Stimulated activated CD4-positive, alpha-beta T cell treated with anti-CD3 and anti-CD28 coated beads, Interleukin-4, amount 100 ng/mL, for 24 hours (primary cell): ENCODE results near the gene ZNF292.
"Not testable (repeated sequence)": the region's sequence is repeated elsewhere in the genome, so short reads cannot be mapped to it uniquely, and the experiment has no call there.

Experiments used
- DNase-seq: peaks from one replicate; pipeline ENCODE4 v3.0.0-alpha.2; 2020

The ZNF292 gene

DNA sequence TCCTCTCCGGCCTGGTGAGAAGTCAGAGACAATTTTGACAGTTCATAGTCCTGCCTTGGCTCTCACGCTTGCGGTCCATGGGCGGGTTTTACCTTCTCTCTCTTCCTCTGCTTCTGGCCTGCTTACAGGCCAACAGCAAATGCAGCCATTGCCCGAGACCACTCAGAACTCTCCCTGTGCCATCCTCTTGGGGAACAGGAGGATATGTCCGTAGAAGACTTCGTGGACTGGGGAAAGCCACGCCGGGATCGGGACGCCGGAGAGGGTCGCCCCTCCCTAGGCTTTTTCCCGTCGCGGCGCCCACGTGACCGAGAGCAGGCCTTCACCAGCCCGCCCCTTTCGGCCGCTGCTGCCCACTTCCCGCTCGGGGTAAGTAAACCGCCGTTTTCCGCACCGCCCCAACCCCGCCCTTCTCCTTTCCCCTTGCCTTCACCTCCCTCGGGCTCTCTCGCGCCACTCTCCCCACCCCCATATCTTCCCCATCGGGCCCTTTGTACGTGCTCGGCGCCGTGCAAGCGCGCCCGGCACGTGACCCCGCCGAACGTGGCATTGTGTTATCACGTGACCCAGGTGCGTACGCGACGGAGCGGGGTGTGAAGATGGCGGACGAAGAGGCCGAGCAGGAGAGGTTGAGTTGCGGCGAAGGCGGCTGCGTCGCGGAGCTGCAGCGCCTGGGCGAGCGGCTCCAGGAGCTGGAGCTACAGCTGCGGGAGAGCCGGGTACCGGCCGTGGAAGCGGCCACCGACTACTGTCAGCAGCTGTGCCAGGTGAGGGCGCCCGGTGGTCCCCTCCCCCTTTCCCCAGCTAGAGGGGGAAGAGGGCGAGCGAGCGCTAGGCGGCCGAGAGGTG, at the start of gene ZNF292:
Gene ZNF292 (plus strand): TSS at position 573 of the 849 bp plus-strand sequence. CDS start 27 bp downstream, at position 600.
- peak; percentile 98 for DNase-seq

DNA sequence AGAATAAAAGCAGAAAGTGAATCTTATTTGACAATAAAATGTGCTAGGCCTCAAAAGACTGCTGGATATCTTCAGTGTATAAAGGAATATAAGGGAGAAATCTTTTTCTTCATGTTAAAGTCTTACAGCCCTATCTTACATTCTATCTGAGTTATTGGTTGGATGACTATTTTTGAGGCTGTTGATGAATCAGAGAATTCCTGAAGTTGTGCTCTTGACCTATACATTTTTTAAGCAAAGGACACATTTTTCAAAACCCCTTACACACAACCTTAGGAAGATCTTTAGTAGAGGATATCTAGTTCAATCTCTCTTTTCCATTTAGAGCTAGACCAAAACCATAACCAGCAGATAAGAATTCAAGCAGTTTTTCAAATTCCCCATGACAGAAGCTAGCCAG, 49.5 kb upstream of the ZNF292 start:
- DNase-seq, result no peak

- no peak for DNase-seq
These were observed 44.7 kb upstream of the ZNF292 start for GRCh38 chr6:87110636-87111035.

DNA sequence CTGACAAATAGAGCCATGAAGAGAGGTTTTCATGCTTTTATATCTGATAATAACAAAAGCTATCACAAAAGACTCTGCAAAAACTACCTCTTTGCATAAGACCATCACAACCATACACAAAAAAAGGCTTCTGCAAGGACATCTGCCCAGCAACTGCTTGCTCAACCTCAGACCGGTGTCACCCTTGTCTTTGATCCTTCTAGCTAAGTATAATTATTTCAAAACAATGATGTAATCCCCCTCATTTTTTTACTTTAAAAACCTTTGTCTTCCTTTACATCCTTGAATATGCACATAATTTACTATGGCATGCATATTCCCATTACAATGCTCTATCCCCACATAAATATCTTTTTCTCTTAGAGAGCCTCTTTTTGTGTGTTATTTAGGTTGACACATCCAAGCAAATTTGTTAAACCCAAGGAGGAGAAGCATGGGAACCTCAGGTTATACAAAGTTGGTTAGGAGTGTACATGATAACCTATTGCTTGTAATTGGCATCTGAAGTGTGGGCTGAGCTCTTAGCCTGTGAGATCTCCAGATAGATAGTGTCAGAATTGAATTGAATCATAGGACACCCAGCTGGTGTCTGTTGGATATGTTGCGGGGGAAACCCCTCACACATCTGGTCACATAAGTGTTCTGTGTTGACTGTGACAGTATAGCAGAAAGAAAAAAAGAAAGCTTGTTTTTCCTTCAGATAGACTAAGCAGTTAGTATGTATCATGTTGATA, 39.8 kb upstream of the ZNF292 start:
- DNase-seq, result peak; percentile 14

- no peak for DNase-seq
These were observed 38.4 kb upstream of the ZNF292 start for GRCh38 chr6:87116922-87117321.

GRCh38 chr6:87118054-87118453, 37.3 kb upstream of the ZNF292 start:
- no peak for DNase-seq

DNA sequence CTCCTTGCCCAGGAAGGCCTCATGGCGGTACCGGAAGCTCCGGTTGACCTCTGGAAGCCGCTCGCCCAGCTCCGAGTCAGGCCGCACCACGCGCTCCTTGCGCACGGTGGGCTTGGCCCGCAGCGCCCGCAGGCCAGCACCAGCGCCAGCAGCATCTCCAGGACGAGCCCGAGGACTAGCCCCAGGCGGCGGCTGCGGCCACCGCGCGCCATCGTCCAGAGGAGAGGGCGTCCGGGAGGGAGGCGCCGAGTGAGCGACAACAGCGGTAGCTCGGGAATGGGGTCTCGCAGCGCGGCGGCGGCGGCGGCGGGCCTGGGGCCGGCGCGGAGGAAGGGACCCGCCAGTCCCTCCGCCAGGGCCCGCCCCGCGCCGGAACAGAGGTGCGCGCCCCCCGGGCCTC, 32.9 kb upstream of the ZNF292 start:
- DNase-seq, result no peak

GRCh38 chr6:87124074-87124473, 31.3 kb upstream of the ZNF292 start:
- DNase-seq, result no peak

- DNase-seq, result no peak
These were observed 28.9 kb upstream of the ZNF292 start for GRCh38 chr6:87126501-87126900.

DNA sequence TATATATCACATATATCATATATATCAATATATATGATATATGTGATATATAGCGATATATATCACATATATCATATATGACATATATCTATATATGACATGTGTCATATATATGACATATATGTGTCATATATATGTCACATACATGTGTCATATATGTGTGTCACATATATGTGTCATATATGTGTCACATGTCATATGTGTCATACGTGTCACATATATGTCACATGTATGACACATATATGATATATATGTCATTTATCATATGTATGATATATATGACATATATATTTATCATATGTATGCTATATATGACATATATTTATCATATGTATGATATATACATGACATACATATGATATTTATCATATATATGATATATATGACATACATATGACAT, 27.6 kb upstream of the ZNF292 start:
- DNase-seq, result no peak

GRCh38 chr6:87136963-87137362, 18.4 kb upstream of the ZNF292 start:
- no peak for DNase-seq

GRCh38 chr6:87139236-87139635, 16.1 kb upstream of the ZNF292 start:
- DNase-seq, result peak; percentile 65

DNA sequence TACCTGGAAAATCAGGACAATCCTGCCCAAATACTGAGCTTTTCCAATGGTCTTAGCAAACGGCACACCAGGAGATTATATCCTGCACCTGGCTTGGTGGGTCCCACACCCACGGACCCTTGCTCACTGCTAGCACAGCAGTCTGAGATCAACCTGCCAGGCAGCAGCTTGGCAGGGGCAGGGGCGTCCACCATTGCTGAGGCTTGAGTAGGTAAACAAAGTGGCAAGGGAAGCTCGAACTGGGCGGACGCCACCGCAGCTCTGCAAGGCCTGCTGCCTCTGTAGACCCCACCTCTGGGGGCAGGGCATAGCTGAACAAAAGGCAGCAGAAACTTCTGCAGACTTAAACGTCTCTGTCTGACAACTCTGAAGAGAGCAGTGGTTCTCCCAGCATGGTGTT, 15.4 kb upstream of the ZNF292 start:
- DNase-seq, result not testable (repeated sequence)

- no peak for DNase-seq
These were observed 9.0 kb upstream of the ZNF292 start for GRCh38 chr6:87146363-87146762.

GRCh38 chr6:87150406-87150805, 5.0 kb upstream of the ZNF292 start:
- DNase-seq, result no peak

DNA sequence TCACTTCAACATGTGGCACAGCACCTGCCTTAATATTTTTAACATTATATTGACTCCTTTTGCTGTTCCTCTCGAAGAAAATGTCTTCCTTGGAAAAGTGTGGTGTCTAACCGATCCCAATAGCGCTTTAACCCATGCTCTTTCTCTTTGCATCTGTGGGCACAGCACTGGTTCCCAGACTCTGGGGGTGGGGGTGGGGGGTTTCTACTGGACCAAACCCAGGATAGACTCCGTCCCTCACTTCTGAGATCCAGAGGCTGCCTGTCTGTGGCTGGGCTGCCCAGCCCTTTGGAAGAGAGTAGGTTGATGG, 3.9 kb upstream of the ZNF292 start:
- no peak for DNase-seq

- peak; percentile 76 for DNase-seq
These were observed 3.4 kb upstream of the ZNF292 start for GRCh38 chr6:87151781-87152525.

- no peak for DNase-seq
These were observed 2.8 kb upstream of the ZNF292 start for GRCh38 chr6:87152526-87152955.

DNA sequence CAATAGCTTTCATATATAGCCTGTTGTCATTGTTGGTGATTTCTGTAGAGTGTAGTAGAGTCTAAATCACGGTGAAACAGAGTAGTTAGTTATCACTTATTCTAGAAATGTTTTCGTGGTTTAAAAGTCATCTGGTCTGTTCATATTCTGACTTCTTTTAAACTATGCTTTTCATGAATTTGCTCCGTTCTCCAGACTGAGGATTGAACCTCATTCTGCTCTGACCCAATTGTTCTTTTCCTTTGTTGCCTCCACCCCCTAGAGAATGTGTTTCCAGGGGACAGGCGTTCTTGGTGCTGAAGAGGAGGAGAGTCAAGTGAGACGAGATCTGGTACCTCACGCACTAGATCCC, 748 bp upstream of the ZNF292 start:
- DNase-seq, result no peak

GRCh38 chr6:87155842-87156815, 764 bp downstream of the ZNF292 start:
- peak; percentile 56 for DNase-seq

- DNase-seq, result not testable (repeated sequence)
These were observed 2.2 kb downstream of the ZNF292 start for GRCh38 chr6:87157596-87157995.

- DNase-seq, result no peak
These were observed 5.9 kb downstream of the ZNF292 start for GRCh38 chr6:87161299-87161698.
